Measurements from ENCODE around the gene RBM28. TPM values are rescaled to one million over a fixed set of nuclear protein-coding genes. Genes with fewer than 3 reads are reported as not detected.

RBM28 gene
- total RNA-seq, 2 donors from 2014 or later: 13.8 to 29.7 TPM

- Histone ChIP-seq H3K36me3 (no peaks in the 10 kb centered on the region), H3K9me3 (no peaks in the 10 kb centered on the region), H3K4me1 (replicated peaks) (peaks cover 4% of the 10 kb centered on the region), H3K4me3 (no peak overlapping the region), H3K27ac (no peak overlapping the region), H3K27me3 (replicated peaks; ENCODE audit: insufficient read depth) (no peaks in the 10 kb centered on the region)
- DNase-seq (ENCODE audit: low spot score): no peak
- WGBS: 93% methylated on average over 15 of the region's 15 CpGs
- TF ChIP-seq POLR2A (IDR thresholded peaks at IDR 0.05) (no peak), POLR2AphosphoS5 (IDR thresholded peaks at IDR 0.05) (no peak), CTCF (IDR thresholded peaks at IDR 0.05) (no peak)
- intact Hi-C loops (cut with DNase I): no loop called here
Observed at GRCh38 chr7:128262273-128263028, 81.3 kb downstream of the RBM28 start.

- H3K27ac ChIP-seq: no peak overlapping the region
Observed at GRCh38 chr7:128260069-128260795, 83.5 kb downstream of the RBM28 start.

GRCh38 chr7:128259131-128260061 is 84.3 kb downstream of the RBM28 start:
- no peak for TF ChIP-seq POLR2A (IDR thresholded peaks at IDR 0.05)
- TF ChIP-seq POLR2AphosphoS5 (IDR thresholded peaks at IDR 0.05): peak; percentile 10
- Histone ChIP-seq H3K4me1 (replicated peaks) (peaks cover 4% of the 10 kb centered on the region), H3K4me3 (no peak overlapping the region), H3K36me3 (no peaks in the 10 kb centered on the region), H3K9me3 (no peaks in the 10 kb centered on the region), H3K27me3 (replicated peaks; ENCODE audit: insufficient read depth) (no peaks in the 10 kb centered on the region), H3K27ac (peak overlapping the region in 1 of 2 donors; percentile 29)
- peak; percentile 58 for DNase-seq (ENCODE audit: low spot score)
- intact Hi-C loops (cut with DNase I): no loop called here
- 40% methylated on average over 11 of the region's 11 CpGs for WGBS

More at GRCh38 chr7:128260069-128260795, 83.5 kb downstream of the RBM28 start:
- DNase-seq (ENCODE audit: low spot score): no peak
- H3K4me3 ChIP-seq: no peak overlapping the region
- peaks cover 4% of the 10 kb centered on the region for H3K4me1 ChIP-seq (replicated peaks)
- no peaks in the 10 kb centered on the region for H3K9me3 ChIP-seq
- 80% methylated on average over 12 of the region's 12 CpGs for WGBS
- no peaks in the 10 kb centered on the region for H3K27me3 ChIP-seq (replicated peaks; ENCODE audit: insufficient read depth)
- no peaks in the 10 kb centered on the region for H3K36me3 ChIP-seq
- no peak for TF ChIP-seq POLR2A (IDR thresholded peaks at IDR 0.05)
- TF ChIP-seq CTCF (IDR thresholded peaks at IDR 0.05): no peak
- no peak for TF ChIP-seq POLR2AphosphoS5 (IDR thresholded peaks at IDR 0.05)
- intact Hi-C loops (cut with DNase I): no loop called here

- no peaks in the 10 kb centered on the region for H3K27me3 ChIP-seq (replicated peaks; ENCODE audit: insufficient read depth)
- no peak overlapping the region for H3K4me3 ChIP-seq
- no peak overlapping the region for H3K27ac ChIP-seq
- WGBS: 89% methylated on average over 14 of the region's 14 CpGs
- intact Hi-C loops (cut with DNase I): no loop called here
- H3K36me3 ChIP-seq: no peaks in the 10 kb centered on the region
- no peak for DNase-seq (ENCODE audit: low spot score)
- peaks cover 4% of the 10 kb centered on the region for H3K4me1 ChIP-seq (replicated peaks)
- H3K9me3 ChIP-seq: no peaks in the 10 kb centered on the region
- TF ChIP-seq POLR2A (IDR thresholded peaks at IDR 0.05) (no peak), POLR2AphosphoS5 (IDR thresholded peaks at IDR 0.05) (no peak), CTCF (IDR thresholded peaks at IDR 0.05) (no peak)
Observed at GRCh38 chr7:128257458-128257857, 86.2 kb downstream of the RBM28 start.

- no peaks in the 10 kb centered on the region for H3K9me3 ChIP-seq
- no peak for DNase-seq (ENCODE audit: low spot score)
- peaks cover 4% of the 10 kb centered on the region for H3K4me1 ChIP-seq (replicated peaks)
- intact Hi-C loops (cut with DNase I): no loop called here
- TF ChIP-seq CTCF (IDR thresholded peaks at IDR 0.05) (no peak), POLR2AphosphoS5 (IDR thresholded peaks at IDR 0.05) (no peak), POLR2A (IDR thresholded peaks at IDR 0.05) (no peak)
- no peak overlapping the region for H3K4me3 ChIP-seq
- no peak overlapping the region for H3K27ac ChIP-seq
- no peaks in the 10 kb centered on the region for H3K36me3 ChIP-seq
- no peaks in the 10 kb centered on the region for H3K27me3 ChIP-seq (replicated peaks; ENCODE audit: insufficient read depth)
- 88% methylated on average over 2 of the region's 2 CpGs for WGBS
Observed at GRCh38 chr7:128255271-128255670, 88.4 kb downstream of the RBM28 start.
